Measurements from ENCODE around the gene ZNF155.
A peak's percentile ranks its signal among the peaks of the same experiment; 100 is the strongest.

Gene ZNF155

GRCh38 chr19:43934985-43935708 lies 48.8 kb upstream of the ZNF155 start, which contains the start of gene ZNF45 (continued):
- TF ChIP-seq ZNF23 (tag by site-specific recombination; IDR thresholded peaks at IDR 0.05; ENCODE audit: borderline replicate concordance) (no peak), KLF8 (tag by site-specific recombination; IDR thresholded peaks at IDR 0.05) (peak; percentile 95), ZNF404 (tag by site-specific recombination; IDR thresholded peaks at IDR 0.05) (no peak), ZNF624 (tag by site-specific recombination; IDR thresholded peaks at IDR 0.05) (no peak), MEIS1 (CRISPR knock-in tag; IDR thresholded peaks at IDR 0.05; ENCODE audit: borderline replicate concordance) (no peak), ZNF148 (tag by site-specific recombination; IDR thresholded peaks at IDR 0.05; ENCODE audit: borderline replicate concordance) (no peak), ZNF596 (tag by site-specific recombination; IDR thresholded peaks at IDR 0.05) (no peak), ZNF791 (tag by site-specific recombination; IDR thresholded peaks at IDR 0.05) (no peak), ZNF610 (tag by site-specific recombination; IDR thresholded peaks at IDR 0.05; ENCODE audit: borderline replicate concordance) (peak; percentile 52; the same call in 1 of the 2 replicates), EGR2 (tag by site-specific recombination; IDR thresholded peaks at IDR 0.05; ENCODE audit: low read depth) (peak; percentile 74), ZSCAN5A (tag by site-specific recombination; IDR thresholded peaks at IDR 0.05) (0 out of 2 replicates have a peak, but pooled peaks have one; percentile 45), ZNF350 (tag by site-specific recombination; IDR thresholded peaks at IDR 0.05) (no peak), ZNF645 (tag by site-specific recombination; IDR thresholded peaks at IDR 0.05) (no peak), KLF10 (tag by site-specific recombination; IDR thresholded peaks at IDR 0.05) (peak; percentile 89), SCRT1 (tag by site-specific recombination; IDR thresholded peaks at IDR 0.05; ENCODE audit: borderline replicate concordance) (no peak), ZNF155 (tag by site-specific recombination; IDR thresholded peaks at IDR 0.05) (no peak), PATZ1 (tag by site-specific recombination; IDR thresholded peaks at IDR 0.05) (peak; percentile 88), ZNF555 (tag by site-specific recombination; conservative IDR thresholded peaks at IDR 0.05) (no peak), ZNF18 (tag by site-specific recombination; IDR thresholded peaks at IDR 0.05) (peak; percentile 10; the same call in 1 of the 2 replicates), MYNN (tag by site-specific recombination; IDR thresholded peaks at IDR 0.05; ENCODE audit: borderline replicate concordance) (peak; percentile 29; the same call in 1 of the 2 replicates), KLF9 (tag by site-specific recombination; IDR thresholded peaks at IDR 0.05; ENCODE audit: low read depth) (peak; percentile 99), ZNF280D (tag by site-specific recombination; IDR thresholded peaks at IDR 0.05) (no peak), ZBTB6 (tag by site-specific recombination; IDR thresholded peaks at IDR 0.05) (0 out of 2 replicates have a peak, but pooled peaks have one; percentile 41), ZNF677 (tag by site-specific recombination; IDR thresholded peaks at IDR 0.05) (no peak), BCL11B (tag by site-specific recombination; IDR thresholded peaks at IDR 0.05; ENCODE audit: low read depth) (peak; percentile 92)
